HG03060 (cell line): ENCODE data around the gene ST7.

Experiments used
- ATAC-seq: cut with Tn5 transposase; IDR thresholded peaks from one replicate; pipeline ENCODE4 v1.9.1; 2021; ENCODE audit warnings: low read depth, moderate number of reproducible peaks; ENCODE audit not compliant: unreplicated experiment

Gene ST7

GRCh38 chr7:117210397-117210796, 257.1 kb downstream of the ST7 start:
- no peak for ATAC-seq

- ATAC-seq = no peak
Observed at GRCh38 chr7:117210908-117211307, 257.6 kb downstream of the ST7 start.

- no peak for ATAC-seq
Observed at GRCh38 chr7:117211614-117212013, 258.3 kb downstream of the ST7 start.

- peak; percentile 69 for ATAC-seq
Observed at GRCh38 chr7:117212969-117213877, 259.9 kb downstream of the ST7 start.

GRCh38 chr7:117216010-117216409, 262.7 kb downstream of the ST7 start:
- no peak for ATAC-seq

GRCh38 chr7:117216436-117217069, 263.3 kb downstream of the ST7 start:
- no peak for ATAC-seq

GRCh38 chr7:117217106-117218035, 264.1 kb downstream of the ST7 start:
- no peak for ATAC-seq

- no peak for ATAC-seq
Observed at GRCh38 chr7:117218700-117219099, 265.4 kb downstream of the ST7 start.

GRCh38 chr7:117219485-117219884, 266.2 kb downstream of the ST7 start:
- no peak for ATAC-seq

- ATAC-seq = no peak
Observed at GRCh38 chr7:117220836-117221235, 267.5 kb downstream of the ST7 start.

GRCh38 chr7:117225536-117225935, 272.2 kb downstream of the ST7 start:
- ATAC-seq = no peak

GRCh38 chr7:117227091-117227490, 273.8 kb downstream of the ST7 start:
- ATAC-seq = no peak

GRCh38 chr7:117229350-117229749, 276.0 kb downstream of the ST7 start:
- ATAC-seq = no peak

GRCh38 chr7:117230276-117231046, 277.2 kb downstream of the ST7 start:
- peak; percentile 58 for ATAC-seq

GRCh38 chr7:117231047-117231359, 277.7 kb downstream of the ST7 start:
- no peak for ATAC-seq

GRCh38 chr7:117237646-117238045, 284.3 kb downstream of the ST7 start:
- ATAC-seq = no peak

- ATAC-seq = no peak
Observed at GRCh38 chr7:117238472-117238871, 285.2 kb downstream of the ST7 start.

- ATAC-seq = no peak
Observed at GRCh38 chr7:117238937-117239336, 285.6 kb downstream of the ST7 start.

GRCh38 chr7:117241088-117241487, 287.8 kb downstream of the ST7 start:
- no peak for ATAC-seq

- no peak for ATAC-seq
Observed at GRCh38 chr7:117243390-117243789, 290.1 kb downstream of the ST7 start.
